BE2C (cell line): ENCODE results near the gene PCDHGC5.

Source experiments
- DNase-seq: peaks from one replicate; pipeline ENCODE4 v3.0.0-alpha.2; 2020
- H3K27me3 ChIP-seq: fragments of 250-450 bp; sonication (Bioruptor Pico); 2 replicates; pipeline ENCODE4 v1.5.1; 2020; ENCODE audit warnings: mild to moderate bottlenecking
- H3K36me3 ChIP-seq: fragments of 250-450 bp; sonication (Bioruptor Pico); 2 replicates; pipeline ENCODE4 v1.5.1; 2020; ENCODE audit warnings: mild to moderate bottlenecking
- H3K4me1 ChIP-seq: fragments of 250-450 bp; sonication (Bioruptor Pico); 2 replicates; pipeline ENCODE4 v1.5.1; 2020
- H3K4me3 ChIP-seq: 2 replicates; pipeline ENCODE4 v1.5.1; 2011; ENCODE audit warnings: low read depth, low read length
- H3K9me3 ChIP-seq: fragments of 250-450 bp; sonication (Bioruptor Pico); 2 replicates; pipeline ENCODE4 v1.5.1; 2020
- CTCF ChIP-seq: IDR thresholded peaks from 2 replicates; pipeline ENCODE4 v1.5.1; 2012; ENCODE audit warnings: mild to moderate bottlenecking, low read depth, low read length

The PCDHGC5 gene

GRCh38 chr5:141508798-141509611, 20.1 kb downstream of the PCDHGC5 start:
- Histone ChIP-seq H3K36me3 (peaks cover 48% of the 10 kb centered on the region), H3K4me1 (peaks cover 26% of the 10 kb centered on the region), H3K9me3 (no peaks in the 10 kb centered on the region), H3K4me3 (peak overlapping the region; percentile 42), H3K27me3 (no peaks in the 10 kb centered on the region)
- TF ChIP-seq CTCF, result no peak
- peak; percentile 86 for DNase-seq

- no peak for DNase-seq
- peaks cover 33% of the 10 kb centered on the region for H3K4me1 ChIP-seq
- TF ChIP-seq CTCF, result no peak
- H3K36me3 ChIP-seq, result peaks cover 48% of the 10 kb centered on the region
- no peaks in the 10 kb centered on the region for H3K27me3 ChIP-seq
- H3K4me3 ChIP-seq, result no peak overlapping the region
- H3K9me3 ChIP-seq, result no peaks in the 10 kb centered on the region
Measured at GRCh38 chr5:141510160-141510559, 21.3 kb downstream of the PCDHGC5 start.

GRCh38 chr5:141510850-141511601, 22.1 kb downstream of the PCDHGC5 start:
- Histone ChIP-seq H3K27me3 (no peaks in the 10 kb centered on the region), H3K36me3 (peaks cover 43% of the 10 kb centered on the region), H3K9me3 (no peaks in the 10 kb centered on the region), H3K4me3 (no peak overlapping the region), H3K4me1 (peaks cover 33% of the 10 kb centered on the region)
- TF ChIP-seq CTCF, result no peak
- no peak for DNase-seq

GRCh38 chr5:141511771-141512325, 23.0 kb downstream of the PCDHGC5 start:
- peaks cover 45% of the 10 kb centered on the region for H3K36me3 ChIP-seq
- peaks cover 31% of the 10 kb centered on the region for H3K4me1 ChIP-seq
- DNase-seq, result no peak
- H3K27me3 ChIP-seq, result no peaks in the 10 kb centered on the region
- TF ChIP-seq CTCF, result no peak
- H3K9me3 ChIP-seq, result no peaks in the 10 kb centered on the region
- H3K4me3 ChIP-seq, result no peak overlapping the region; the same call in 1 of the 2 replicates

- peak; percentile 93 for TF ChIP-seq CTCF
- DNase-seq, result peak; percentile 91
- H3K9me3 ChIP-seq, result no peaks in the 10 kb centered on the region
- peak overlapping the region; percentile 73 for H3K4me3 ChIP-seq
- H3K27me3 ChIP-seq, result no peaks in the 10 kb centered on the region
- peaks cover 25% of the 10 kb centered on the region for H3K4me1 ChIP-seq
- H3K36me3 ChIP-seq, result peaks cover 46% of the 10 kb centered on the region
Measured at GRCh38 chr5:141512390-141512910, 23.6 kb downstream of the PCDHGC5 start.
